HS-5 (cell line): ENCODE data around the gene GP2.
"Not testable (repeated sequence)": the region's sequence is repeated elsewhere in the genome, so short reads cannot be mapped to it uniquely, and the experiment has no call there.

Experiments used
- DNase-seq: peaks from one replicate; pipeline ENCODE4 v3.0.0-alpha.2; 2012; ENCODE audit warnings: low read depth

The GP2 gene

DNA sequence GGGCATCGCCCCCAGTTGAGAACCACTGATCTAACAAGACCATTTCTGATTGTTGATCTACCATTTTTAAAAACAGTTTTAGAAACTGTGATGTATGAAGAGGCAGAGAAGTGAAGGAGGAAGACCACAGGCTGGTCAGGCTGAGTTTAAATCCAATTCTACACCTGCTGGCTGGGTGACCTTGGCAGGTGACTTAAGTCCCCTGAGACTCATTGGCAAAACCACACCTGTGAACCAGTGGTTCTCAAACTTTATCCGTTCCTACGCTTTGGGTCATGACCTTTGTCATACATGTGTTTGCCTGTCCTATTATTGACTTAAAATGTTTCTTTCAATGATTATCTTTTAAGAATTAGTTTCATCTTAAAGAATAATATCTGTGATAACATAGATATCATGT lies 2.3 kb downstream of the GP2 start:
- DNase-seq = no peak

DNA sequence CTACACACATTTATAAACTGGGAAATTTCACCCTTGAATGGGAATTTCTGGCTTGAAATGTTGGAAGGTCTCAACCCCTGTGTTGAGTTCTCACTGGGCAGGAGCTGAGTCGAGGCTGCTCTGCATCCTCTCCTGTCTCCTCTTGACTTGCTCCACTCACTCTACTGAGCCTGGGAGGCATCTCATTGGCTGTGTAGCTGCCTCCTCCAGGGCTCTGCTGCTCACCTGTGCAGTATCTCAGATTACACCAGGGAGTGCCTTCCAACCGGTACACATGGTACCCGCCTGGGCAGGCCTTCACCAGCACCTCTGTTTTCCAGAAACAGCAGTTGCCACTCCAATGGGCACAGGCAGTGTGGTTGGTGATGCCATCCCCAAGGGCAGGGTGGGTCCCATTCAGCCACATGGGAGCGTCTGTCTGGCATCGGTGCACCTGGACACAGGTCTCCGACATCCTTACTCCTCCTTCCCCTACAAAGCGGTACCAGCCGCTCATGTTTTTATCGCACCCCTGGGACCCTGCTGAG lies 3.7 kb downstream of the GP2 start:
- DNase-seq = no peak

DNA sequence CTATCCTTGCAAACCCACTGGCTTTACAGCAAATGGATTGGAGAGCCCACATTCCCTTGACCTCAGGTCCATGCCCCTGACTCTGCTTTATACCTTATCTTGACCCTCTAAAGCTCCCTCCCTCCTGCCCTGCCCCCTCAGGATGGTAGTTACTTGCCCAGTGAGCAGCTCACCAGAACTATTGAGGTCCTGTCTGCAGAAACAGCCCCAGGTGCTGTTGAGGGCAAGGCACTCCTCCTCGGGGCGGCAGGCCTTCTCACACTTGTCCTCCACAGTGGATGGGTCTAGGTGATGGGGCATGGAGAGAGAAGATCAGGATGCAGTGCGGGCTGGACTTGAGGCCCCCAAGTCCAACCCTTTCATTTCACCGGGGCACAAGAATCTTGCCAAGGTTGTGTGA lies 4.6 kb downstream of the GP2 start:
- no peak for DNase-seq

DNA sequence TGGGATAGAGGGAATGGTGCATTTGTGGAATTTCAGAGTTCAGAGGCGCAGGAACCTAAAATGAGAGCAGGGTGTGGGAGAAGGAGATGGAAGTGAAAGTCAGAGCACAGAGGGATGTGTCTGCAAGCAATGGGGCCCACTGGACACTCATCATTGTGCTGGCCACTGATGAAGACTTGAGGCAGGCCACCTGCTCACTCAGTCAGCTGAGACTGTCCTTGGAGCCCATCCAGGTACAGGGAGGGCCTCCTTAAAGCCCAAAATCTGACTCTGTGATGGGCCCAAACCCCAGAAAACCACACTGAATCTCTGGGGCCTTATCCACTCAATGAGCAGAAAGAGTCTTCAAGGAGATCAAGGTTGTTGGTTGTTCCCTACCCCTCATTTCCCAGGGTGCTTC lies 5.6 kb downstream of the GP2 start:
- DNase-seq = no peak

DNA sequence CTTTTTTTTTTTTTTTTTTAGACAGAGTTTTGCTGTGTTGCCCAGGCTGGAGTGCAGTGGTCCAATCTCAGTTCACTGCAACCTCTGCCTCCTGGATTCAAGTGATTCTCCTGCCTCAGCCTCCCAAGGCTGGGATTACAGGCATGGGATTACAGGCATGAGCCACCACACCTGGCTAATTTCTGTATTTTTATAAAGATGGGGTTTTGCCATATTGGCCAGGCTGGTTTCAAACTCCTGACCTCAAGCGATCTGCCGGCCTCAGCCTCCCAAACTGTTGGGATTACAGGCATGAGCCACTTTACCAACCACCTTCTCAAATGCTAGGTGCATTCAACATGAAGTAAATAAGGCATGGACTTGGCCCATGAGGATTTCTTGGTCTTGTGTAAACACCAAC lies 6.3 kb downstream of the GP2 start:
- not testable (repeated sequence) for DNase-seq

DNA sequence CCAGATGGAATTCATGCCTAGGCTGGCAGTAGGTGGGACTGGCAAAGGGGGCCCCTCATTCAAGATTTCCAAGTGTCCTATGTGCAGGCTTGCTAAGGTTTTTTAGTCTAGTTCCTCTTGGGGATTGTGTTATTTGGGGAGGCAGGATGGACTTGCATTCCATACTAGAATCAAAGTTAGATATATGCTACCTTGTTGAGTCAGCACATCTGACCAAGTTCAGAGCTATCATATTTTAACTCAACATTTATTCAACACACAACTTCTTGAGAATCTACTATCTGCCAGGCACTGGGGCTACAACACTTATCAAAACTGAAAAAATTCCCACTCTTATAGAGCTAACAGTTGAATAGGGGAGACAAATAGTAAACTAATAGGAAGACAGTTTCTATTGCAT lies 6.7 kb downstream of the GP2 start:
- DNase-seq = no peak

DNA sequence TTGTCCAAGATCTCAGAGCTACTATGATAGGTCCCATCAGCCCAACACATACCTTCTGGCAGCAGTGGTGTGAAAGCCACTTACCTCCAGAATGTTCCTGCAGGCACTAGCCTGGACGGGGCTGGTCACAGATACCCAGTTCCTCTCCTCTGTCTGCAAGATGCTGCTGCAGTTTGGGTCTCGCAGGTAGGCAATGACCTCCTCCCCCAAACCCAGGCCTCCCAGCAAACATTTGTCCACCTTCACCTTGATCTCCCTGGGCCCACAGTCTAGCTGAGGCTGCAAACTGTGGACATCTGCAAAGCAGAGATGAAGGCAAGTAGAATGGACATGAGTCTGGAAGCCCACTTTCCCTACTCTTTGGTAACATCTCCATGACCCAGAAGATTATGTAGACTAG lies 7.1 kb downstream of the GP2 start:
- DNase-seq = no peak

DNA sequence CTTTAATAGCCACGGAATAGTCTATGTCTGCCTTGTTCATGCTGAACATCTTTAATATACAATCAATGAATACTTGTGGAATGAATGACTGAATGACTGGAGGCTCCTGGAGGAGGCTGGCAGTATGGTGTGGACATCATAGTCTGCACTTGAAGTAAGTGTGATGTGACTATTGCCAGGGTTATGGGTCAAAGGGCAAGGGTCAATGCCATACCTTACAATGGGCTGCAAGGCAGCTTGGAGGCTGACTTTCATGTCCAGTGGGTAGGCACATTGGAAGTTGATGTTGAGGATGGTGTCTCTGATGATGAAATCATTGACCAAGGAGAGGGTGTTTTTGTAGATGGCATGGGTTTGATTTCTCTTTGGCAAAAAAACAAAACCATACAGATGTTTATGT lies 7.9 kb downstream of the GP2 start:
- no peak for DNase-seq

DNA sequence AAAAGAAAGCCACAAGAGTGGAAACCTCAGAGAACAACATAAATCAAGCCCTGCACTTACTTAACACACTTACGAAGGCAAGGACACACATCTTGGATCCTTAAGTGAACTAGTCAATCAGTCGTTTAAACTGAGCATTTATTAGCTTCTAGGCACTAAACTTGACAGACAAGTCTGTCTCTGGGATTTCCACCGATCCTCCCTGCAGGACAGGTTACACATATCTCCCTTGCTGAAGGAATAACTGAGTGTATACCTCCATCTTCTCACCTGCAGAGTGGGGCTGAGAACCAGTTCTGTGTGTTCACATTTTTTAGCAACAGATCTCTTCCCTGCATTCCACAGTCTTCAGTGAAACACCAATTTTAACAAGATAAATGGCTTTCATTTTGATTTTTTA lies 8.9 kb downstream of the GP2 start:
- DNase-seq = no peak

DNA sequence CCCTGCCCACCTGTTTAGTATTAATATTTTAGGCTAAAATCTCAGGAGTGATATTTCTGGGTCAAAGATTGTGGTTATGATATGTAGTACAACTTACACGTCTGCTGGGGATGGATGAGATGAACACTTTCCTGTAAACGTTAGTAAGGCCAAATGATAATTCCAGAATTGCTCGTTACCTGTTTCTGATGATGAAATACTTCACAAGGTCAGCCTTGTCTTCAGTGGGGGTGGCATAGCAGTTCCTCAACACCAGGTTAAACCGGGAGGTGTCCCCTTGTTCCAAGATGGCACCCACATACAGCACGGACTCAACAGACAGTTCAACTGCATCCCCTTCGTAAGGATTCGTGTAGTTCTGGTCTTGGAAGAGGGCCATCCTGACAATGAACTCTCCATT lies 9.3 kb downstream of the GP2 start:
- DNase-seq = no peak

DNA sequence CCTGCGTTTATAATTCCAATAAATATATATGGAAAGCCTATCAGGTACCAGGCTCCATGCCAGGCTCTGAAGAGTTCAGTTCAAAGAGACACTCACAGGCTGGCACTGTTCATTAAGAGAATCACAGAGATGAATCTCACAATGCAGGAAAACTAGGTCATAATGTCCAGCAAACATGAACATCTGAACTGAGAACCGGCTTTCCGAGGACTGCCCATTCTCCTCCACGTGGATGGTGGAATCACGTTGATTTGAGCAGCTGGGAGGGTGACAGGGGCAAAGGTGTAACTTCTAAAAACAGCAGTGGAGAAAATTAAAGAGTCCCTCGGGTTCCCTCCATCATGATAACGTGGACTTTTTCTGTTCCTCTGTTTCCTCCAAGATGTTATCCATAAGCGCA lies 10.2 kb downstream of the GP2 start:
- DNase-seq = no peak

DNA sequence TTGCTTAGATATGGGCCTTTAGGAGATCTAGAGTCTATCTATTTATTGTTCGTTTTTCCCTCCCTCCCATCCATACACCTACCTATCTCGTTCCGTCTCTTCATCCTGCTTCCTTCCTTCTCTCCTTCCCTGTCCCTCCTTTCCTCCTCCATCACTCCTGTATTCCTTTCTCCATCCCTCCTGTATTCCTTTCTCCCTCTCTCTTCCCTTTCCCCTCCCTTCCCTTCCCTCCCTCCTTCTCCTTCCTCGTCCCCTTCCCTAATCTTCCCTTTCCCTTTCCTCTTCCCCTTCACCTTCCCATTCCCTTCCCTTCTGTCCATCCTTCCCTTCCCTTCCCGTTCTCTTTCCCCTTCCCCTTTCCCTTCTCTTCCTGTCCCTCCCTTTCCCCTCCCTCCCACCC lies 10.6 kb downstream of the GP2 start:
- DNase-seq = no peak

DNA sequence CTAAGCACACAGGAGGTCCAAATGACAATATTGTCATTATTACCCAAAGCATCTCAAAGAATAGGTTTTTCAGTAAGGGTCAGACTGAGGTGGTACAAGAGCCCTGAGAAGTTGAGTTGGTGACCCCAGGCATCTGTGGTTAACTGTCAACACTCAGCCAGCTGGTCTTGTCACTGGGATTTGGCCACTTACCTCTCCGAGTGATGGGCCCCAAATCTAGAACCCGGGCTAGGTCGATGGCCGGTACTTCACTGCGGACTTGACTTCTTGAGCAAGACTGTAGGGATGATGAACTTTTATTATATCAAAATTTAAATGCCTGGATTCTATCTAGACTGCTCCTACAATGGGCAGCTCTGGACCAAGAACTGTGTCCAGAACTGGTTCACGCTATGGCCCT lies 11.5 kb downstream of the GP2 start:
- DNase-seq = no peak

DNA sequence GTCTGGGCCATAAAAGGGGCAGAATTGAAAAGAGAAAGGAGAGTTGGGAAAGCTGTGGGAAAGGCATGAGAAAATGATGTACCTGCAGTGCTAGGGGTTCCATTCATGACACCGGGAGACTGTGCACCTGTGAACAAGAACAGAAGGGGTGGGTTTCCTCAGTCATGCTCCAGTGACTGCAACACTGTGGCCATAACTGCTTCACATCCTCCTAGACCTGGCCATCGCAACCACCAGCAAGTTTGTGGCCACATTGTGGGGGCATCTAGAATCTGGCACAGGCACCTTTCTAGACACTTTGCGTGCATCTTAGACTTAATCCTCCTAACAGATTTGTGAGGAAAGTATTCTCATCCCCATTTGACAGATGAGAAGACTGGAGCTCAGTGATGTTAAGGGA lies 12.7 kb downstream of the GP2 start:
- DNase-seq = no peak

DNA sequence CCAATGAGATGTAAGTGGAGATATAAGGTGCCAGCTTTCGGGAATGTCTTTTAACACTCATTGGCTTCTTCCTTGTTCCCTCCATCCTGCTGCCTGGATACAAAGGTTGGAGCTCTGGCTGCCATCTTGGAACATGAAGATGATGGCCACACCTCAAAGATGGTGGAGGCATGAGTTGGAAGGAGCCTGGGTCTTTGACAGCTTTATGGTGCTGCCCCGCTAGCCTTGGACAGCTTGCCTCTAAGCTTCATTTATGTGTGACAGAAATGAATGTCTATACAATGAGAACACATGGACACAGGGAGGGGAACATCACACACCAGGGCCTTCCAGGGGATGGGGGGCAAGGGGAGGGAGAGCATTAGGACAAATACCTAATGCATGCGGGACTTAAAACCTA lies 13.6 kb downstream of the GP2 start:
- no peak for DNase-seq

DNA sequence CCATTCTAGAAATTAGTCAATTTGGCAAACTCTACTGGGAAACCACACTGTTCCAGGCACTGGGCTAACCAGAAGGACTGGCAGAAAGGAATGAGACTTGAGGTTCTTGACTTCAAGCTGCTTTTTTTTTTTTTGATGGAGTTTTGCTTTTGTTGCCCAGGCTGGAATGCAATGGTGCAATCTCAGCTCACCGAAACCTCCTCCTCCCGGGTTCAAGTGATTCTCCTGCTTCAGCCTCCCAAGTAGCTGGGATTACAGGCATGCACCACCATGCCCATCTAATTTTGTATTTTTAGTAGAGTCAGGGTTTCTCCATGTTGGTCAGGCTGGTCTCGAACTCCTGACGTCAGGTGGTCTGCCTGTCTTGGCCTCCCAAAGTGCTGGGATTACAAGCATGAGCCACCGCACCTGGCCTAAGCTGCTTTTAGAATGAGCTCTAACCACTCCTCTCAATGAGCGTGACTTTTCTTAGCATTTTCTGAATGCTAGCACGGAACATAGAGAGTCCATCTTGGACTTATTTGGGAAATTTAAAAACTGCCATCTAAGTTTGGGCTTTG lies 14.7 kb downstream of the GP2 start:
- DNase-seq = not testable (repeated sequence)

DNA sequence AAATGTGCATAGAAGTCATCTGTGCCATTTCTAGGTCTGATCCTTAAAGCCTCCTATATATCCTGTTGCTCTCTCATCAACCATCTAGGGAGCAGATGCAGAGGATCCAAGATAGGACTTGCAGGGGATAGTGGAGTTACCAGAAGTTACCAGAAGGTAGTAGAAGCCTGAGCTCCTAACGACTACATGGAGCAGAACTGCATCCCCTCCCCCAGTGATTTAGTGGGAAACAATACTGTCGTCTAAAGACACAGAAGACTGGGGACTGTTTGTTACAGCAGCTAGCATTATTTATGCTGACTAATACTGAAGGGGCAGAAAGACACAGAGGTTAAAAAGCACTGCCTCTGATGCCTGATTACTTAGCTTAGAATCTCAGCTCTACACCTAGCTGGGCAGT lies 15.8 kb downstream of the GP2 start:
- no peak for DNase-seq

DNA sequence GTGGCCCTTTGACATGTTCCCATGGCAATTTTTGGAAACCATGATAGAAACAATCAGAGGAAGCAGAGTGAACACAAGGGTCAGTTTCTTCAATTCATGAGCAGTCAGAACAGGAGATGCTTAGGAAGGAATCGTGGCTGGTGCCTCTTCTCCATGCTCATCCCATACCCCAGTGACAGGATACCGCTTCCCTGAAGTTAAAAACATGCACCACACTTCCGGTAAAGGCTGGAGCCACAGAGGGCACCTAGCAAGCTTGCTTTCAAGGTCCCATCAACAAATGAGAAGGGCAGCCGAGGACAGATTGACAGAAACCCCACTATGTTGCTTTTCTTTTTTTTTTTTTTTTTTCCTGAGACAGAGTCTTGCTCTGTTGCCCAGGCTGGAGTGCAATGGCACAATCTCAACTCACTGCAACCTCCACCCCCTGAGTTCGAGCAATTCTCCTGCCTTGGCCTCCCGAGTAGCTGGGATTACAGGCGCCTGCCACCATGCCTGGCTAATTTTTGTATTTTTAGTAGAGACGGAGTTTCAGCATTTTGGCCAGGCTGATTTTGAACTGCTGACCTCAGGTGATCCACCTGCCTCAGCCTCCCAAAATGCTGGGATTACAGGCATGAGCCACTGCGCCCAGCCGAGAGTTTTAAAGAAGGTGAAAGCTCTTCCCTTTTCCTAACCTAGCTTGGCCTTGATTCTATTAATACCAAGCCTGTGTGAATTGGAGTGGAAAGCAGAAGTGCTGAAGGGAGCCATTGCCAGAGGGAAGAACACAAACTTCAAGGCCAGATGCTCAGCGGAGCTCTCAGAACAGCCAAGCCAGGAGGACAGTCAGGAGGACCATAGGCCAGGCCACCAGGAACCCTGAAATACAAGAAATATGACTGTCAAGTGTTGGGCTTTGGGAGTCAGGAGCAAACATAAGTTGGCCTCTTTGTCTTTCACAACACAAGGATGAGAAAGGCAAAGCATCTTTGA lies 16.6 kb downstream of the GP2 start:
- DNase-seq = no peak

DNA sequence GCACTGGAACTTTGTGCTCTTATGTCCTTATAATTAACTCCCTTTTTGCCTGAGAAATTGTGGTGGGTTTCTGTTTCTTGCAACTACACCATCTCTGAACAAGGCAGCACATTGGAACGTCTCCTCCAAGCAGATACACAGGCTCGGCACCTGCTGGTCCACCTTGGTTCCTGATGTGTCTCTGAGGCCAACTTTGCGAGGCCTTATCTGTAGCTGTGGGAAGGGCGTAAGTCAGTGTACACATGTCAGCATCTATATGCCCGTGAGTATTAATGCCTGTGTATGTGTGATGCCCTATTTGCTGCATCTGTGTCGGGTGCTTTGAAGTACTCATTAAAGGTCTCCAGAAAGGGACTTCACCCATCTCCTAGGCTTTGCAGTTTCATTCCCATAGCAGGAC lies 17.5 kb downstream of the GP2 start:
- no peak for DNase-seq

DNA sequence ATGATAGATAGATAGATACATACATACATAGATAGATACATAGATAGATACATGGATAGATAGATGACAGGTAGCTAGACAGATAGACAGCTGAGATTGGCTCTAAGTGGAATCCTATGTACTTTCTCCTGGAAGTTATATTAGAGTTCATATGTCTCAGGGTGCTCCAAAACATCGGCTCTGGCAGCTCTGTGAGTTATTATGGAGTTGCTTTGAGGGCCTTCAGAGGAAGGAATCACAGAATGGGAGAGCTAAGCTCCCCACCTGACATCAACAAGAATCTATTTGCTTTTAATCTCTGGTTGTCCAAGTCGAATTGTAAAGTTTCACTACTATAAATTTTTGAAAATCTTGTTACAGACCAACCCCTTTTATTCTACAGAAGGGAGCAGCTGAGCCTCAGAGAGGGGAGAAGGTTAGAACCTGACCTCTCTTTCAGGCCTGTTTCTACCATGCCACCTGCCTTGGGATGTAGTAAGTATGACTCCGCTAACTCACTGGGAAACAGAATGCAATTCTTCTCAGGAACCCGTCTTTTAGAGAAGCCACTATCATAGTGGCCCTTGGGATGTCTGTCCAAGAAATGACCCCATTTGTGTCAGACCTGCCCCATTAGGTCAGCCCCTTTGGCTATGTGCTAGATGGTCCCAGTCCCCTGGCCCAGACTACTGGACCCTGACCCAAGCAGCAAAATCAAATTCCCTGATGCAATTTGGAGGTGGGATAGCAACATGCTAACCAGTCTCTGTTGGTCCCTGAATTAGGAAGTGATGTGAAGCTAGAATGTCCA lies 18.3 kb downstream of the GP2 start:
- no peak for DNase-seq

DNA sequence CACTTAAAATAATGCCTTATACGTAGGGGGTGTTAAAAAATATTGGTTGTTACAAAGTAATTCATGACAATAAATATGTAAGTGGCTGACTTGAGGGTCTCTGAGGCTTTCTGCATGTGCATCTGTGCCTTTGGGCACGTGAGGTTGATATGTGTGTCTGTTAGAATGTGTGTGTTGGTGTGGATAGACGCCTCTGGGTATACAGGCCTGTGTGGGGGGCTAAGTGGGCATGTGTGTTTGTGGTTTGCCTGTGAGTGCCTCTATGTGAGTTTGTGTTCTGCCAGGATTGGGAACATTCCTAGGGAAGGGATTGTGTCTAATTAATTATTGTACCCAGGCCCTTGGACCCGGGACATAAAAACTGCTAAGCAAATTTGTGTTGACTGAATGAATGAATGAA lies 19.0 kb downstream of the GP2 start:
- no peak for DNase-seq

DNA sequence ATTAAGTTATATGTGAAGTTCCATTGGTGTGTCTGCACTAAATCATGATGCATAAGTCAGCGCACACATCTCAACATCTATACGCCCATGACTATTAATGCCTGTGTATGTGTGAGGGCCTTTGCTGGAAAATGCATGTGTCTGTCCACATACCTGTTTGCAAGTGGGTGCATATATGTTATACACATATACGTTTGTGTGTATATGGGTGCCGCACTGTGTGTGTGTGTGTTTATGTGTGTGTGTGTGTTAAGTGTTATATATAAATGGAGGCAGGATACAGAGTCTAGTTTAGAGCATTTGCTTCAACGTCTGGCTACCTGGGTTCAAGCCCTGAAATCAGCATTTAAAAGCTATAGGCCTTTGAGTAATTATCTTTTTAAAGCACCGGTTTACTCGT lies 19.5 kb downstream of the GP2 start:
- no peak for DNase-seq

DNA sequence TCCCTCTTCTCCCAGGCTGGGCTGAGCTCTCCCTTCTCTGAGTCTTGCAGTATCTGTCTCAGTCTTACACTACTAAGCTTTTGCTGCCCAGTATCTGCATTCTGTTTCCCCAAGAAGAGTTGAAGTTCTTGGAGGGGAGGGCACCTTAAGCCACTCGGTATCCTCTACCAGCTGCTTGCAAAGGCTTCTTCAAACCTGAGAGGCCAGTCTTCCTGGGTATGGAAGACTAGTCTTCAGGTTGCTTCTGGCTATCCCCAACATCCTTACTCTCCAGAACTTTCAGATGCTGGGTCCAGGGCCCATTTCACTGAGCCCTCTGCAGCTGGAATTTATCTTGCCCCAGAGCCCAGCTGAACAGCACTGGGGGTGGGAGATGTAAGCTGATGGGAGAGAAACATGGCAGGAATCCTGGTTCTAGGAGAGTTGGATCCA lies 20.1 kb downstream of the GP2 start:
- no peak for DNase-seq
